Left cardiac atrium (tissue), 4 donors: ENCODE measurements around the gene NCOA3. TPM values are rescaled to one million over a fixed set of nuclear protein-coding genes. Genes with fewer than 3 reads are reported as not detected.

Source experiments
- ATAC-seq, 2 donors: fragments of 200-7000 bp; cut with Tn5 transposase; one replicate each; pipeline ENCODE4 v1.9.1; 2020; ENCODE audit warnings: mild to moderate bottlenecking in 2 of 2, moderate library complexity in 2 of 2
- DNase-seq: peaks from one replicate; pipeline ENCODE4 v3.0.0-alpha.2; 2020
- intact Hi-C, 2 donors: fragments of 100-400 bp; cut with DNase I; formaldehyde crosslinking; loops; one replicate each; pipeline versions ENCODE4 v1.14.1 to v1.15.1; 2022 to 2023
- total RNA-seq, 2 donors: library from RNA; stranded (reverse); fragmentation: NEBNext Ultra II Directional; extraction: Animal tissue kit (Norgen Biotek cat#: 25700); gene quantifications; one replicate each; pipeline ENCODE4 v1.2.1, GENCODE V29; 2021
- donor health status: DM: no; HTN: yes; CAD: no.
- donor health status: DM: no; HTN: yes; CAD: no; lungs with severe emphysema.
- donor health status: DM: yes; HTN: yes; CAD: no.
- donor health status: Dilated cardiomyopathy.

NCOA3 gene
- total RNA-seq, 2 donors from 2014 or later, result 18.6 to 25.2 TPM

- DNase-seq (no peak), ATAC-seq (no peak)
- intact Hi-C loops, result no loop called here
Measured at GRCh38 chr20:47699818-47700217, 198.1 kb downstream of the NCOA3 start.

- intact Hi-C loops, result no loop called here
- no peak for ATAC-seq
Measured at GRCh38 chr20:47700327-47700726, 198.6 kb downstream of the NCOA3 start.

GRCh38 chr20:47701612-47702011, 199.9 kb downstream of the NCOA3 start:
- DNase-seq, result no peak
- no peak for ATAC-seq
- intact Hi-C loops, result no loop called here

More at GRCh38 chr20:47700327-47700726, 198.6 kb downstream of the NCOA3 start:
- DNase-seq, result no peak

GRCh38 chr20:47703748-47704147, 202.1 kb downstream of the NCOA3 start:
- ATAC-seq (no peak), DNase-seq (no peak)
- intact Hi-C loops, result no loop called here

- peak; percentile 67 for DNase-seq
- ATAC-seq, result peak; percentile 79 to 92
- intact Hi-C loops, result no loop called here
Measured at GRCh38 chr20:47704746-47705496, 203.2 kb downstream of the NCOA3 start.

GRCh38 chr20:47705497-47705856, 203.8 kb downstream of the NCOA3 start:
- ATAC-seq (peak; percentile 5 to 25), DNase-seq (no peak)
- intact Hi-C loops, result no loop called here

- intact Hi-C loops, result no loop called here
- no peak for DNase-seq
- no peak for ATAC-seq
Measured at GRCh38 chr20:47706345-47706744, 204.7 kb downstream of the NCOA3 start.

Other genes with a start within 250 kb of the NCOA3 start
- gene ZMYND8, start 145.2 kb upstream of the NCOA3 start, total RNA-seq, result 10 to 100 TPM; 22.6 to 27.5 TPM